HEK293T (cell line): ENCODE measurements around the gene DOCK3.

ENCODE experiments used
- CTCF ChIA-PET: fragments of 350-600 bp; formaldehyde crosslinking; extraction: SDS; loops from one replicate; lab custom pipeline; 2021; ENCODE audit warnings: antibody characterized with exemption, inconsistent platforms; lab: Yijun Ruan, JAX
- POLR2A ChIA-PET: fragments of 350-600 bp; formaldehyde crosslinking; extraction: SDS; loops from one replicate; lab custom pipeline; 2020; ENCODE audit warnings: antibody characterized with exemption, inconsistent platforms; lab: Yijun Ruan, JAX
- DNase-seq: peaks from one replicate; pipeline ENCODE4 v3.0.0; 2012; ENCODE audit warnings: mixed read lengths; ENCODE audit errors: extremely low spot score
- ARNT ChIP-seq: fragments of 450-650 bp; IDR thresholded peaks from 2 replicates; pipeline ENCODE4 v1.6.1; 2017; ENCODE audit warnings: mild to moderate bottlenecking
- BHLHE40 ChIP-seq: fragments of 450-650 bp; IDR thresholded peaks from 2 replicates; pipeline ENCODE4 v1.6.1; 2016; ENCODE audit warnings: mild to moderate bottlenecking, moderate library complexity, borderline replicate concordance
- CTBP1 ChIP-seq: fragments of 450-650 bp; IDR thresholded peaks from 2 replicates; pipeline ENCODE4 v1.6.1; 2016; ENCODE audit warnings: borderline replicate concordance
- ELF4 ChIP-seq: fragments of 450-650 bp; IDR thresholded peaks from 2 replicates; pipeline ENCODE4 v1.6.1; 2017; ENCODE audit warnings: antibody characterized with exemption
- FOXA1 ChIP-seq: fragments of 450-650 bp; IDR thresholded peaks from 2 replicates; pipeline ENCODE4 v1.6.1; 2016; ENCODE audit warnings: mild to moderate bottlenecking
- FOXK2 ChIP-seq: fragments of 450-650 bp; IDR thresholded peaks from 2 replicates; pipeline ENCODE4 v1.6.1; 2016; ENCODE audit warnings: mild to moderate bottlenecking
- FOXM1 ChIP-seq: fragments of 450-650 bp; IDR thresholded peaks from 2 replicates; pipeline ENCODE4 v1.6.1; 2017; ENCODE audit warnings: mild to moderate bottlenecking, borderline replicate concordance
- HDGF ChIP-seq: fragments of 450-650 bp; IDR thresholded peaks from 2 replicates; pipeline ENCODE4 v1.6.1; 2017; ENCODE audit warnings: antibody characterized with exemption, borderline replicate concordance
- L3MBTL2 ChIP-seq: fragments of 450-650 bp; conservative IDR thresholded peaks from 2 replicates; pipeline ENCODE4 v1.6.1; 2016; ENCODE audit warnings: mild to moderate bottlenecking
- LEF1 ChIP-seq: fragments of 450-650 bp; IDR thresholded peaks from 2 replicates; pipeline ENCODE4 v1.6.1; 2017; ENCODE audit warnings: mild to moderate bottlenecking, borderline replicate concordance
- NFRKB ChIP-seq: fragments of 450-650 bp; IDR thresholded peaks from 2 replicates; pipeline ENCODE4 v1.6.1; 2016; ENCODE audit warnings: mild to moderate bottlenecking, moderate library complexity
- SP1 ChIP-seq: fragments of 450-650 bp; IDR thresholded peaks from 2 replicates; pipeline ENCODE4 v1.6.1; 2017
- SUZ12 ChIP-seq: fragments of 450-650 bp; IDR thresholded peaks from 2 replicates; pipeline ENCODE4 v1.6.1; 2016; ENCODE audit warnings: mild to moderate bottlenecking
- TARDBP ChIP-seq: fragments of 450-650 bp; IDR thresholded peaks from 2 replicates; pipeline ENCODE4 v1.6.1; 2016
- ZNF384 ChIP-seq: fragments of 450-650 bp; IDR thresholded peaks from 2 replicates; pipeline ENCODE4 v1.6.1; 2016
- TF ChIP-seq, protein P1 (sequence below): fragments of 450-650 bp; IDR thresholded peaks from 2 replicates; pipeline ENCODE4 v1.6.1; 2016

The DOCK3 gene

DNA sequence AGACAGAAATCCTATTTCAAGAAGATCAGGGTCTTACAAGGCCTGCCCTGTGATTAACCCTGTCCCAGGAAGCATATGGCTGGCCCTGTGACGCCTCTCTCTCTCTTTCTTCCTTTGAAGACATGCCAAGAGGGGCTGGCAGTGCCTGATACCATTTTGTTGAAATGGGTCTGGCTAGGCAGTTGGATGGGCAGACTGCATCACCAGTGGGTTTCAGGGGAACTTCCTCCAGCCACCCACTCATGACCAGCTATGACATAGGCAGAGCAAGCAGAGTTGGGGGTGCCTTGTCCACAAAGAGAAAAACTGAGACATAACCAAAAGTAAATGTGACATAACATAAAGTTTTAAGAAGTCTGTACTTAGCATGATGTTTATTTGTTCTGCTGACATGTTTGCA, 679.0 kb downstream of the DOCK3 start:
- CTCF ChIA-PET: no interaction called here
- DNase-seq: no peak
- POLR2A ChIA-PET: no interaction called here
- TF ChIP-seq, protein P1, sequence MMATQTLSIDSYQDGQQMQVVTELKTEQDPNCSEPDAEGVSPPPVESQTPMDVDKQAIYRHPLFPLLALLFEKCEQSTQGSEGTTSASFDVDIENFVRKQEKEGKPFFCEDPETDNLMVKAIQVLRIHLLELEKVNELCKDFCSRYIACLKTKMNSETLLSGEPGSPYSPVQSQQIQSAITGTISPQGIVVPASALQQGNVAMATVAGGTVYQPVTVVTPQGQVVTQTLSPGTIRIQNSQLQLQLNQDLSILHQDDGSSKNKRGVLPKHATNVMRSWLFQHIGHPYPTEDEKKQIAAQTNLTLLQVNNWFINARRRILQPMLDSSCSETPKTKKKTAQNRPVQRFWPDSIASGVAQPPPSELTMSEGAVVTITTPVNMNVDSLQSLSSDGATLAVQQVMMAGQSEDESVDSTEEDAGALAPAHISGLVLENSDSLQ: no peak
- TF ChIP-seq FOXK2 (no peak), FOXM1 (no peak), NFRKB (no peak), LEF1 (no peak), SUZ12 (no peak), FOXA1 (no peak), ELF4 (no peak), TARDBP (no peak), SP1 (no peak), HDGF (no peak), L3MBTL2 (no peak), CTBP1 (no peak), ARNT (no peak), ZNF384 (no peak), BHLHE40 (no peak)

DNA sequence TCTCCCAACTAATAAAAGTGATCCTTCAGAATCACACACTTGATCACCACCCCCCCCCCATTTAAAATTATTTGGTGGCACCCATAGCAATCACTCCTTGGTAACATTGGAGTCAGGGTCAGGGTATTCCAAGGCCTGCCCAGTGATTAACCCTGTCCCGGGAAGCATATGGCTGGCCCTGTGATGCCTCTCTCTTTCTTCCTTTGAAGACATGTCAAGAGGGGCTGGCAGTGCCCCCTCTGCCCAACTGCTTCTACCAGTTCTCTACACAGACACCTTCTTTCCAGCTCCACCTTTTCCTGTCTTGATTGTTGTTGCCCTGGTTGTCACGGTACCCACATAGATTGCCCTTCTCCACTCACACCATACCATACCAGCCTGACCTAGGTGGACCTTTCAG, 679.4 kb downstream of the DOCK3 start:
- CTCF ChIA-PET: no interaction called here
- POLR2A ChIA-PET: no interaction called here
- no peak for DNase-seq
- no peak for TF ChIP-seq ARNT
- no peak for TF ChIP-seq TARDBP
- no peak for TF ChIP-seq ZNF384
- TF ChIP-seq CTBP1: no peak
- no peak for TF ChIP-seq HDGF
- TF ChIP-seq, protein P1: no peak
- TF ChIP-seq BHLHE40: no peak
- no peak for TF ChIP-seq LEF1
- TF ChIP-seq L3MBTL2: no peak
- TF ChIP-seq FOXM1: no peak
- TF ChIP-seq ELF4: no peak
- no peak for TF ChIP-seq FOXK2
- no peak for TF ChIP-seq FOXA1
- TF ChIP-seq NFRKB: no peak
- no peak for TF ChIP-seq SUZ12
- no peak for TF ChIP-seq SP1

DNA sequence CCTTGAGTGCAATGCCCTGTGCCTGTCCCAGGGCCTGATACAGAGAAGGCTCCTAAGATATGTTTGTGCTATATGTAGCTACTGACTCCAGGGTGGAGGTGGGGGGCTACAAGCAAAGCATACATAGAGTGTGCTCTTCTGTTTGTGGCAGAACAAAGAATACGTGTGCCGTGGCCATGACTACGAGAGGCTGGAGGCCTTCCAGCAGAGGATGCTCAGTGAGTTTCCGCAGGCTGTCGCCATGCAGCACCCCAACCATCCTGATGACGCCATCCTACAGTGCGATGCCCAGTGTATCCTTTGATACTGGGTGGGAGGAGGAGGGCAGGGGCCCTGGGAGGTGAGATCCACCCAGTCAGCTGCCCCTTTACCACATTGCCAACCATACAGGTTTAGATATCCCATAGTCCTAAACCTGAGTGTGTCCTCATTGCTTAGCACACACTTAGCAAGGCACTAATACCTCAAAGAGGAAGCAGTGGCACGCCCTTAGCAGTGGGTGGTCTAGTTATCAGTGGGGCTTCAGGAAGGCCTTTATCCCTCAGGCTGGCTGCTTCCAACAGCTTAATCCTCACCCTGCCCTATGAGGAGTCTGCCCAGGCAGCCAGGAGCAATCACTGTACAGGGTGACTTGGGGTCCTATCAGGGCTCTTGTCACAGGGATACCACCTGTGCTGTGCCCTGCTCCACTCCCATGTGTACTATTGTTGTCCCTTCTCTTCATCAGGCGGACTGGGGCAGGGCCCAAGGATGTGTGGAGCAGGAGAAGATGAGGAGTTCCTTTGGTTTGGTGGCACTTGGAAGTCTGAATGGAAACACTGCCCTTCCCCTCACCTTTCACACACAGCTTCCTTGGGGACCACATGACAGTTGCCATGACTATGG, 680.2 kb downstream of the DOCK3 start:
- no peak for DNase-seq
- TF ChIP-seq SP1 (no peak), FOXM1 (no peak)
- CTCF ChIA-PET: no interaction called here
- POLR2A ChIA-PET: interaction anchor here (1.1 kb wide), 1 partner anchor 735 kb away, joined by 4 read pairs; no protein-coding TSS in a partner anchor

DNA sequence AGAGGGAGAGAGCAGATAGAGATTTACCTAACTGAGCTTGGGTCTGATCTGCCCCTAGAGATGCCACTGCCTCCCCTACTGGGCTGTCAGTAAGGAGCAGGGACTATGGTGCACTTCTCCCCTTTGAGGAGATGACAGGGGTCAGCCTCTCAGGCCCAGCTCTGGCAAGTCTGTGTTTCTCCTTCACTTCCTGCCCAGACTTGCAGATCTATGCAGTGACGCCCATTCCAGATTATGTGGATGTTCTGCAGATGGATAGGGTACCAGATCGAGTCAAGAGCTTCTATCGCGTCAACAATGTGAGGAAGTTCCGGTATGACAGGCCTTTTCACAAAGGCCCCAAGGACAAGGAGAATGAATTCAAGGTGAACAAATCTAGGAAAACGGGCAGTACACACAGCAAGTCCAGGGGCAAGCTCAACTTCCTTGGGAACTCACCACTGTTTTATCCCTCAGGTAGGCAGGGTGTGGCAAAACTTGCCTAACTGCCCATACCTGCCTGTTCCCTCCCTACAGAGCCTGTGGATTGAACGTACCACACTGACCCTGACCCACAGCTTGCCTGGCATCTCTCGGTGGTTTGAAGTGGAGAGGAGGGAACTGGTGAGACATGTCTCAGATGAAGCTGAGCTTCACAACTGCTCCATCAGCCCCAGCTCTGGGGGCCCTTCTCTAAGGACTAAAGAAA, 681.3 kb downstream of the DOCK3 start:
- ChIA-PET CTCF (no interaction called here), POLR2A (interaction anchor here (1.1 kb wide), 1 partner anchor 736 kb away, joined by 4 read pairs; no protein-coding TSS in a partner anchor)
- TF ChIP-seq CTBP1 (no peak), ZNF384 (no peak), BHLHE40 (no peak), TARDBP (no peak), SUZ12 (no peak), NFRKB (no peak), ARNT (no peak), SP1 (no peak)
- TF ChIP-seq, protein P1: no peak
- DNase-seq: no peak

DNA sequence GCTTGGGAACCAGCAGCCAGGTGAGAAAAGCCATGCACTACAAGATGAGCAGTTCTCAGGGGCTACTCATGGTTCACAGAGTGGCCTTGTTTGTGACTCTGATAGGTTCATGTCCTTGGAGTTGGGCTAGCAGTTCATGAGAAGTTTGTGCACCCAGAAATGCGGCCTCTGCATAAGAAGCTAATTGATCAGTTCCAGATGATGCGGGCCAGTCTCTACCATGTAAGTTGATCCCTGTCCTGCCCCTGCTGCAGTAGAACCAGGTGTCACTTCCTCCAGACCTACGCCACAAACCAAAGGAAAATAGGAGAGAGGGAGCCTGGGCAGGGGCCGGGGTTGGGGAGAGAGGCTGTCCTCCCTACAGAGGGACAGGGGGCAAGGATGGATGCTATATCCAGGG, 683.1 kb downstream of the DOCK3 start:
- POLR2A ChIA-PET: no interaction called here
- no peak for TF ChIP-seq BHLHE40
- no peak for TF ChIP-seq FOXA1
- DNase-seq: no peak
- CTCF ChIA-PET: no interaction called here

DNA sequence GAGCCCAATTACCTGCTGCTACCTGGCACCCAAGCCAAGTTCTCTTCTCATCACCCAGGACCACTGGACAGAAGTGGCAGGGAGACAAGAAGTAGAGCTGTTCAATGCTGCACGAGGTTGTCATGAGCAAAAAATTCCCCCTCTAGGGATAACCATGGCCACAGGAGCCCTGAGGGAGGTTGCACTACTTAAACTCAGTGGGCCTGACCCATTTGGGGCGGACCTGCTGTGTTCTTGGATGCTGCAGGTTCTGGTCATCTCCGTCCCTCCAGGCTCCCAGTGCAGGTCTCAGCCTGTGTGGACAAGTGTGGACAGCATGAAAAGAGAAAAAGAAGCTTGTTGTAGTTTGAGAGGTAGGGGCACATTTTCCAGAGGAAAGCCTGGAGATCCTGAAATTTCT, 684.3 kb downstream of the DOCK3 start:
- DNase-seq: no peak
- POLR2A ChIA-PET: interaction anchor here (1.8 kb wide), 1 partner anchor 26 kb away, joined by 5 read pairs; the partner anchor contains the start of gene MANF
- CTCF ChIA-PET: interaction anchor here (0.9 to 1.2 kb wide), 2 partner anchors 13 to 259 kb away, joined by 3 read pairs; no protein-coding TSS in a partner anchor
- TF ChIP-seq FOXM1 (no peak), SP1 (no peak)
